A549 (cell line): ENCODE data around the gene RABGEF1. TPM values are rescaled to one million over a fixed set of nuclear protein-coding genes. Genes with fewer than 3 reads are reported as not detected.

Experiments
- ATAC-seq, 2 experiments: fragments of 200-7000 bp in 1 of 2; fragments of >200 bp in 1 of 2; cut with Nextera tagmentation in 1 of 2; cut with Tn5 transposase in 1 of 2; 3 replicates each; pipeline versions ENCODE4 v1.8.0 to v1.9.1; 2018 to 2020; ENCODE audit warnings: mild to moderate bottlenecking in 1 of 2, moderate library complexity in 1 of 2
- CTCF ChIA-PET: fragments of 300-600 bp; sonication (Branson Sonifier 250); formaldehyde crosslinking; extraction: SDS; loops from one replicate; lab custom pipeline; 2021; ENCODE audit warnings: antibody characterized with exemption, inconsistent platforms; lab: Yijun Ruan, JAX
- POLR2A ChIA-PET: fragments of 350-600 bp; formaldehyde crosslinking; extraction: SDS; loops from one replicate; lab custom pipeline; 2021; ENCODE audit warnings: antibody characterized with exemption, inconsistent platforms; lab: Yijun Ruan, JAX
- DNase-seq, 2 experiments: peaks; one replicate each; pipeline versions ENCODE4 v3.0.0 to v3.0.0-alpha.2; 2011 to 2016; ENCODE audit warnings: low read depth in 1 of 2, low spot score in 1 of 2
- FAIRE-seq: peaks from 2 replicates; lab custom pipeline; 2011; peaks lifted over from hg19 to GRCh38; lab: Jason Lieb, UNC
- H3K27ac ChIP-seq, 2 experiments: fragments of >200 bp; sonication (Bioruptor Twin); formaldehyde crosslinking; 3 replicates each; pipeline ENCODE4 v1.5.1; 2016 to 2017
- H3K4me1 ChIP-seq: fragments of >200 bp; sonication (Bioruptor Twin); formaldehyde crosslinking; 3 replicates; pipeline ENCODE4 v1.6.1; 2016
- H3K4me2 ChIP-seq: fragments of >200 bp; sonication (Bioruptor Twin); formaldehyde crosslinking; 3 replicates; pipeline ENCODE4 v1.6.1; 2016
- H3K4me3 ChIP-seq: fragments of >200 bp; sonication (Bioruptor Twin); formaldehyde crosslinking; 3 replicates; pipeline ENCODE4 v1.5.1; 2016
- H3K9me3 ChIP-seq: fragments of >200 bp; sonication (Bioruptor Twin); formaldehyde crosslinking; 3 replicates; pipeline ENCODE4 v1.6.1; 2016
- ATOH8 ChIP-seq: fragments of 250-450 bp; sonication (Bioruptor Pico); IDR thresholded peaks from 2 replicates; pipeline ENCODE4 v1.5.0; 2020; ENCODE audit warnings: low read depth, mild to moderate bottlenecking, moderate library complexity
- BHLHE40 ChIP-seq: IDR thresholded peaks from 2 replicates; pipeline ENCODE4 v1.6.1; 2012; ENCODE audit warnings: low read depth, low read length, inconsistent platforms
- CBX2 ChIP-seq: fragments of 200-600 bp; sonication (generic); IDR thresholded peaks from 2 replicates; pipeline ENCODE4 v1.6.1; 2016; ENCODE audit warnings: low read depth, mild to moderate bottlenecking, borderline replicate concordance
- CHD2 ChIP-seq: fragments of 150-350 bp; IDR thresholded peaks from 2 replicates; pipeline ENCODE4 v1.6.1; 2014; ENCODE audit warnings: low read length; ENCODE audit not compliant: partially characterized antibody
- CTCF ChIP-seq: fragments of >200 bp; sonication (Bioruptor Twin); formaldehyde crosslinking; IDR thresholded peaks from 3 replicates; pipeline ENCODE4 v1.5.1; 2016
- EP300 ChIP-seq, 2 experiments: fragments of >200 bp; sonication (Bioruptor Twin); formaldehyde crosslinking; IDR thresholded peaks; 2 replicates in 1 of 2; 3 replicates in 1 of 2; pipeline ENCODE4 v1.6.1; 2016 to 2017
- ESRRA ChIP-seq: fragments of 150-350 bp; IDR thresholded peaks from 2 replicates; pipeline ENCODE4 v1.6.1; 2014; ENCODE audit warnings: mild to moderate bottlenecking, low read length, borderline replicate concordance
- HDAC2 ChIP-seq: fragments of 200-600 bp; sonication (generic); IDR thresholded peaks from 2 replicates; pipeline ENCODE4 v1.6.1; 2016
- HOXA7 ChIP-seq: fragments of 250-450 bp; sonication (Bioruptor Pico); IDR thresholded peaks from 2 replicates; pipeline ENCODE4 v1.5.0; 2020; ENCODE audit warnings: mild to moderate bottlenecking, moderate library complexity
- HOXB5 ChIP-seq: fragments of 250-450 bp; sonication (Bioruptor Pico); IDR thresholded peaks from 2 replicates; pipeline ENCODE4 v1.5.0; 2020; ENCODE audit warnings: mild to moderate bottlenecking, moderate library complexity
- JUNB ChIP-seq: fragments of >200 bp; sonication (Bioruptor Twin); formaldehyde crosslinking; IDR thresholded peaks from 2 replicates; pipeline ENCODE4 v1.6.1; 2016
- MYC ChIP-seq: IDR thresholded peaks from 2 replicates; pipeline ENCODE4 v1.6.1; 2012; ENCODE audit warnings: mild to moderate bottlenecking, inconsistent platforms, low read length, improper control_type of control experiment, borderline replicate concordance
- POLR2AphosphoS2 ChIP-seq: conservative IDR thresholded peaks from 2 replicates; pipeline ENCODE4 v1.6.1; 2012; ENCODE audit warnings: low read length, improper control_type of control experiment, inconsistent platforms
- RAD21 ChIP-seq, 2 experiments: fragments of >200 bp in 1 of 2; sonication (Bioruptor Twin) in 1 of 2; formaldehyde crosslinking in 1 of 2; IDR thresholded peaks in 1 of 2; conservative IDR thresholded peaks in 1 of 2; 2 replicates in 1 of 2; 3 replicates in 1 of 2; pipeline ENCODE4 v1.6.1; 2012 to 2018; ENCODE audit warnings: inconsistent platforms in 1 of 2
- SMC3 ChIP-seq: fragments of >200 bp; sonication (Bioruptor Twin); formaldehyde crosslinking; IDR thresholded peaks from 3 replicates; pipeline ENCODE4 v1.6.1; 2018; ENCODE audit warnings: inconsistent platforms
- SREBF2 ChIP-seq: fragments of 450-650 bp; IDR thresholded peaks from 2 replicates; pipeline ENCODE4 v1.6.1; 2014; ENCODE audit warnings: mild to moderate bottlenecking, moderate library complexity
- TFCP2L1 ChIP-seq: fragments of 250-450 bp; sonication (Bioruptor Pico); IDR thresholded peaks from 2 replicates; pipeline ENCODE4 v1.5.0; 2021; ENCODE audit warnings: mild to moderate bottlenecking
- ZFP36 ChIP-seq: fragments of 450-650 bp; IDR thresholded peaks from 2 replicates; pipeline ENCODE4 v1.6.1; 2014; ENCODE audit warnings: borderline replicate concordance; ENCODE audit not compliant: partially characterized antibody
- ZNF302 ChIP-seq: fragments of 250-450 bp; sonication (Bioruptor Pico); IDR thresholded peaks from 2 replicates; pipeline ENCODE4 v1.9.0; 2021; ENCODE audit warnings: inconsistent platforms, mild to moderate bottlenecking, moderate library complexity
- ZSCAN20 ChIP-seq: fragments of 250-450 bp; sonication (Bioruptor Pico); IDR thresholded peaks from 2 replicates; pipeline ENCODE4 v1.8.0; 2022; ENCODE audit warnings: mild to moderate bottlenecking, moderate library complexity
- WGBS: methylation state at CpG from one replicate; pipeline ENCODE4 v1.1.6; 2017; ENCODE audit errors: missing lambda C conversion rate; 5-methylcytosine and 5-hydroxymethylcytosine counted together
- polyA plus RNA-seq, 4 experiments: library from polyadenylated mRNA; depleted of rRNA in 3 of 4; stranded (reverse); fragments of >200 nt; fragmentation: RNase III in 1 of 4; extraction: RNeasy Plus Mini Kit Qiagen cat#74134 plus additional on column Dnase treatment in 1 of 4; gene quantifications; 2 replicates in 3 of 4; 3 replicates in 1 of 4; pipeline ENCODE4 v1.2.3, GENCODE V29; 2011 to 2017
- TF ChIP-seq, protein P1 (sequence below): fragments of 250-450 bp; sonication (Bioruptor Pico); IDR thresholded peaks from 2 replicates; pipeline ENCODE4 v1.5.0; 2021; ENCODE audit warnings: mild to moderate bottlenecking, moderate library complexity, borderline replicate concordance

Gene RABGEF1
- polyA plus RNA-seq, 2 of the 4 experiments (the other 2 are of a cell fraction): 16.2 to 22.6 TPM

- ATAC-seq (peak; percentile 62 to 88; a peak in 5 of 6 replicates), DNase-seq (peak in 1 of 2 experiments; percentile 75), FAIRE-seq (no peak)
- 16% methylated on average over 5 of the region's 5 CpGs for WGBS
- POLR2A ChIA-PET: no interaction called here
- no peaks in the 10 kb centered on the region for H3K4me1 ChIP-seq
- TF ChIP-seq CTCF (peak; percentile 41; the same call in 2 of the 3 replicates), RAD21 (conservative IDR thresholded peaks at IDR 0.05 in 1 of 2, IDR thresholded peaks at IDR 0.05 in 1 of 2) (peak in 1 of 2 experiments; percentile 58; a peak in 3 of 5 replicates), CHD2 (no peak), ZNF302 (CRISPR knock-in tag) (no peak), MYC (no peak), SMC3 (peak; percentile 24; the same call in 2 of the 3 replicates), ZSCAN20 (CRISPR knock-in tag) (no peak)
- no peak overlapping the region for H3K4me2 ChIP-seq
- CTCF ChIA-PET: no interaction called here
- H3K9me3 ChIP-seq: peaks cover 11% of the 10 kb centered on the region; the same call in 1 of the 3 replicates
- no peak overlapping the region for H3K27ac ChIP-seq
- H3K4me3 ChIP-seq: no peak overlapping the region
Measured at GRCh38 chr7:66837007-66837406, 96.5 kb downstream of the RABGEF1 start.

DNA sequence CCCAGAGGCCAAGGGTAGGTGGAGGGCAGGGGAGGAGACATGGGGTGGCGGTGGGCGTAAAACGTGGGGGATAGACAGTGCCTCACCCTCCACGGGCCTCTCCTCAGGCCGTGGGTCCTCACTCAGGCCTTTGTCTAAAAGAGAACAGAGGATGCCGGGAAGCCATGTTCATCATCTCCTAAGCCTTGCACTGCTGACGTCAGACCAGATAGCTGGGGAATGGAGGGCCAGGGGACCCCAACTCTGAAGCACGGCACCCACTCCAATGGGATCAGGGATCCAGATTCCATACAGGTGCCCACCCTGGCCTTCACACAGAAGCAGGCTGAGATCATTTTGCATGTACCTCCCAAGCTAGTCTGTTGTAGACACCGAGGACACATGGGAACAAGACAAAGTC is 97.1 kb downstream of the RABGEF1 start:
- 77% methylated on average over 9 of the region's 9 CpGs for WGBS
- ATAC-seq (no peak), DNase-seq (no peak), FAIRE-seq (no peak)
- Histone ChIP-seq H3K27ac (no peak overlapping the region), H3K9me3 (peaks cover 11% of the 10 kb centered on the region; the same call in 1 of the 3 replicates), H3K4me2 (no peak overlapping the region), H3K4me3 (no peak overlapping the region)
- POLR2A ChIA-PET: no interaction called here
- TF ChIP-seq, protein P1, sequence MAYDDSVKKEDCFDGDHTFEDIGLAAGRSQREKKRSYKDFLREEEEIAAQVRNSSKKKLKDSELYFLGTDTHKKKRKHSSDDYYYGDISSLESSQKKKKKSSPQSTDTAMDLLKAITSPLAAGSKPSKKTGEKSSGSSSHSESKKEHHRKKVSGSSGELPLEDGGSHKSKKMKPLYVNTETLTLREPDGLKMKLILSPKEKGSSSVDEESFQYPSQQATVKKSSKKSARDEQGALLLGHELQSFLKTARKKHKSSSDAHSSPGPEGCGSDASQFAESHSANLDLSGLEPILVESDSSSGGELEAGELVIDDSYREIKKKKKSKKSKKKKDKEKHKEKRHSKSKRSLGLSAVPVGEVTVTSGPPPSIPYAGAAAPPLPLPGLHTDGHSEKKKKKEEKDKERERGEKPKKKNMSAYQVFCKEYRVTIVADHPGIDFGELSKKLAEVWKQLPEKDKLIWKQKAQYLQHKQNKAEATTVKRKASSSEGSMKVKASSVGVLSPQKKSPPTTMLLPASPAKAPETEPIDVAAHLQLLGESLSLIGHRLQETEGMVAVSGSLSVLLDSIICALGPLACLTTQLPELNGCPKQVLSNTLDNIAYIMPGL (CRISPR knock-in tag): no peak
- TF ChIP-seq HOXB5 (CRISPR knock-in tag) (no peak), CTCF (no peak), SREBF2 (no peak), ATOH8 (CRISPR knock-in tag) (no peak), ZFP36 (no peak), ZSCAN20 (CRISPR knock-in tag) (no peak), CBX2 (no peak), RAD21 (conservative IDR thresholded peaks at IDR 0.05 in 1 of 2, IDR thresholded peaks at IDR 0.05 in 1 of 2) (no peak), BHLHE40 (no peak), JUNB (no peak), HDAC2 (no peak), TFCP2L1 (CRISPR knock-in tag) (no peak), EP300 (IDR thresholded peaks at IDR 0.05) (no peak), ESRRA (no peak), HOXA7 (no peak), ZNF302 (CRISPR knock-in tag) (no peak), POLR2AphosphoS2 (no peak), CHD2 (no peak)
- TF ChIP-seq, all 56 proteins: peak for 0
- no peaks in the 10 kb centered on the region for H3K4me1 ChIP-seq
- CTCF ChIA-PET: no interaction called here
